ENCODE results near the gene MED29.

- no peak for TF ChIP-seq CTCF (IDR thresholded peaks at IDR 0.05)
- peak; percentile 81 for TF ChIP-seq MAX (CRISPR knock-in tag; IDR thresholded peaks at IDR 0.05)
- no peak for TF ChIP-seq NR3C1 (CRISPR knock-in tag; conservative IDR thresholded peaks at IDR 0.05; ENCODE audit: low read depth)
- TF ChIP-seq, protein P1, sequence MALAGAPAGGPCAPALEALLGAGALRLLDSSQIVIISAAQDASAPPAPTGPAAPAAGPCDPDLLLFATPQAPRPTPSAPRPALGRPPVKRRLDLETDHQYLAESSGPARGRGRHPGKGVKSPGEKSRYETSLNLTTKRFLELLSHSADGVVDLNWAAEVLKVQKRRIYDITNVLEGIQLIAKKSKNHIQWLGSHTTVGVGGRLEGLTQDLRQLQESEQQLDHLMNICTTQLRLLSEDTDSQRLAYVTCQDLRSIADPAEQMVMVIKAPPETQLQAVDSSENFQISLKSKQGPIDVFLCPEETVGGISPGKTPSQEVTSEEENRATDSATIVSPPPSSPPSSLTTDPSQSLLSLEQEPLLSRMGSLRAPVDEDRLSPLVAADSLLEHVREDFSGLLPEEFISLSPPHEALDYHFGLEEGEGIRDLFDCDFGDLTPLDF (CRISPR knock-in tag; IDR thresholded peaks at IDR 0.05): 0 out of 2 replicates have a peak, but pooled peaks have one; percentile 33
- TF ChIP-seq ZNF121 (CRISPR knock-in tag; IDR thresholded peaks at IDR 0.05): 0 out of 2 replicates have a peak, but pooled peaks have one; percentile 2
- peak; percentile 78; the same call in 1 of the 2 replicates for TF ChIP-seq FOXP4 (CRISPR knock-in tag; IDR thresholded peaks at IDR 0.05)
- peak; percentile 74 for TF ChIP-seq SP1 (CRISPR knock-in tag; conservative IDR thresholded peaks at IDR 0.05)
- peak; percentile 38; the same call in 1 of the 2 replicates for TF ChIP-seq ZNF281 (CRISPR knock-in tag; IDR thresholded peaks at IDR 0.05)
Measured at GRCh38 chr19:39390751-39391437, at the start of gene MED29, which contains the start of gene PAF1.

Measured in WTC11 (cell line).